CD4-positive, alpha-beta T cell treated with Interleukin-1 beta for 1 hour (primary cell): Measurements from ENCODE around the gene UMODL1.
"Not testable (repeated sequence)": the region's sequence is repeated elsewhere in the genome, so short reads cannot be mapped to it uniquely, and the experiment has no call there.

Source experiments
- DNase-seq, 2 donors: peaks; one replicate each; pipeline ENCODE4 v3.0.0-alpha.2; 2020 to 2022

UMODL1 gene

GRCh38 chr21:42060166-42060565 is 11.0 kb upstream of the UMODL1 start:
- no peak for DNase-seq

GRCh38 chr21:42061195-42061985 is 9.7 kb upstream of the UMODL1 start:
- DNase-seq, result peak; percentile 25 to 75

GRCh38 chr21:42061986-42062235 is 9.2 kb upstream of the UMODL1 start:
- no peak for DNase-seq

- DNase-seq, result peak; percentile 92
Observed at GRCh38 chr21:42062236-42063022, 8.7 kb upstream of the UMODL1 start.

- DNase-seq, result peak; percentile 32 to 44
Observed at GRCh38 chr21:42063191-42063570, 7.9 kb upstream of the UMODL1 start.

GRCh38 chr21:42063571-42064521 is 7.3 kb upstream of the UMODL1 start:
- peak; percentile 56 to 70 for DNase-seq

- DNase-seq, result no peak
Observed at GRCh38 chr21:42066521-42066920, 4.6 kb upstream of the UMODL1 start.

GRCh38 chr21:42067531-42068255 is 3.4 kb upstream of the UMODL1 start:
- no peak for DNase-seq

- DNase-seq, result no peak
Observed at GRCh38 chr21:42068256-42068545, 2.9 kb upstream of the UMODL1 start.

GRCh38 chr21:42068592-42068991 is 2.5 kb upstream of the UMODL1 start:
- DNase-seq, result no peak

- DNase-seq, result no peak
Observed at GRCh38 chr21:42069327-42069726, 1.8 kb upstream of the UMODL1 start.

GRCh38 chr21:42069843-42070242 is 1.3 kb upstream of the UMODL1 start:
- DNase-seq, result no peak

GRCh38 chr21:42073145-42074099 is 2.3 kb downstream of the UMODL1 start:
- no peak for DNase-seq

GRCh38 chr21:42075686-42076471 is 4.8 kb downstream of the UMODL1 start:
- no peak for DNase-seq

- DNase-seq, result peak in 1 of 2 donors; percentile 4
Observed at GRCh38 chr21:42077685-42078238, 6.6 kb downstream of the UMODL1 start.

- DNase-seq, result not testable (repeated sequence)
Observed at GRCh38 chr21:42078247-42079007, 7.3 kb downstream of the UMODL1 start.

GRCh38 chr21:42079008-42079938 is 8.2 kb downstream of the UMODL1 start:
- DNase-seq, result no peak
